OCI-LY1 (cell line): ENCODE results near the gene ZACN.

Source experiments
- H2AFZ ChIP-seq: fragments of 200-600 bp; sonication (generic), shearing (Covaris generic); 2 replicates; pipeline ENCODE4 v1.6.0; 2014; ENCODE audit warnings: antibody characterized with exemption, mild to moderate bottlenecking, low read length
- H3F3A ChIP-seq: fragments of 200-600 bp; sonication (generic), shearing (Covaris generic); 2 replicates; pipeline ENCODE4 v1.6.0; 2014; ENCODE audit warnings: mild to moderate bottlenecking, antibody characterized with exemption, low read length, moderate library complexity; ENCODE audit not compliant: insufficient read depth
- H3K27ac ChIP-seq: fragments of 200-600 bp; sonication (generic); 2 replicates; pipeline ENCODE4 v1.5.1; 2014; ENCODE audit warnings: low read length, mixed run types, mild to moderate bottlenecking, low read depth; ENCODE audit not compliant: poor library complexity, severe bottlenecking
- H3K27me3 ChIP-seq: fragments of 200-600 bp; sonication (generic); 2 replicates; pipeline ENCODE4 v1.6.0; 2014; ENCODE audit warnings: antibody characterized with exemption, mild to moderate bottlenecking, low read length, moderate library complexity; ENCODE audit not compliant: insufficient read depth
- H3K36me3 ChIP-seq: fragments of 200-600 bp; sonication (generic); 2 replicates; pipeline ENCODE4 v1.6.1; 2014; ENCODE audit warnings: mild to moderate bottlenecking, antibody characterized with exemption, low read length, moderate library complexity, mixed read lengths; ENCODE audit not compliant: insufficient read depth
- H3K4me1 ChIP-seq: fragments of 200-600 bp; sonication (generic); 2 replicates; pipeline ENCODE4 v1.5.1; 2014; ENCODE audit warnings: mild to moderate bottlenecking, low read length, moderate library complexity; ENCODE audit not compliant: insufficient read depth, severe bottlenecking
- H3K4me2 ChIP-seq: fragments of 200-600 bp; sonication (generic), shearing (Covaris generic); 2 replicates; pipeline ENCODE4 v1.6.1; 2014; ENCODE audit warnings: low read length
- H3K4me3 ChIP-seq: fragments of 200-600 bp; sonication (generic); 2 replicates; pipeline ENCODE4 v1.5.1; 2014; ENCODE audit warnings: low read length, low read depth, mild to moderate bottlenecking, mixed read lengths; ENCODE audit not compliant: poor library complexity, severe bottlenecking
- H3K79me2 ChIP-seq: fragments of 200-600 bp; shearing (Covaris generic); 2 replicates; pipeline ENCODE4 v1.6.1; 2016; ENCODE audit warnings: mixed run types, low read length, mixed read lengths; ENCODE audit not compliant: insufficient read depth
- H3K9ac ChIP-seq: fragments of 200-600 bp; sonication (generic), shearing (Covaris generic); 2 replicates; pipeline ENCODE4 v1.6.1; 2014; ENCODE audit warnings: mild to moderate bottlenecking, low read length, mixed read lengths
- H3K9me2 ChIP-seq: fragments of 200-600 bp; sonication (generic), shearing (Covaris generic); 2 replicates; pipeline ENCODE4 v1.6.1; 2014; ENCODE audit warnings: low read depth, mild to moderate bottlenecking, low read length, mixed read lengths
- H3K9me3 ChIP-seq: fragments of 200-600 bp; shearing (Covaris generic); 2 replicates; pipeline ENCODE4 v1.6.1; 2014; ENCODE audit warnings: low read length, mixed read lengths
- H4K20me1 ChIP-seq: fragments of 200-600 bp; sonication (generic), shearing (Covaris generic); 2 replicates; pipeline ENCODE4 v1.6.0; 2016; ENCODE audit warnings: mild to moderate bottlenecking, low read length; ENCODE audit not compliant: insufficient read depth
- CTCF ChIP-seq: fragments of 200-600 bp; sonication (generic), shearing (Covaris generic); IDR thresholded peaks from 2 replicates; pipeline ENCODE4 v1.5.1; 2017; ENCODE audit warnings: mild to moderate bottlenecking, antibody characterized with exemption, low read length, moderate library complexity, mixed read lengths
- EZH2 ChIP-seq: fragments of 200-600 bp; sonication (generic), shearing (Covaris generic); IDR thresholded peaks from 2 replicates; pipeline ENCODE4 v1.8.0; 2017; ENCODE audit warnings: borderline replicate concordance, mixed run types, mild to moderate bottlenecking, antibody characterized with exemption, low read length, moderate library complexity, mixed read lengths

ZACN gene

GRCh38 chr17:76088041-76088867 lies 9.3 kb downstream of the ZACN start:
- Histone ChIP-seq H3K4me2 (no peak overlapping the region), H3K36me3 (peaks cover 61% of the 10 kb centered on the region), H3K79me2 (no peaks in the 10 kb centered on the region)

GRCh38 chr17:76088868-76089576 lies 10.0 kb downstream of the ZACN start:
- H3K27me3 ChIP-seq, result no peaks in the 10 kb centered on the region
- no peaks in the 10 kb centered on the region for H3K9me3 ChIP-seq
- H3K4me1 ChIP-seq, result no peaks in the 10 kb centered on the region
- H3K27ac ChIP-seq, result no peak overlapping the region
- TF ChIP-seq EZH2, result no peak
- TF ChIP-seq CTCF, result no peak
- H4K20me1 ChIP-seq, result no peaks in the 10 kb centered on the region
- no peak overlapping the region for H3K4me2 ChIP-seq
- no peaks in the 10 kb centered on the region for H3F3A ChIP-seq
- no peaks in the 10 kb centered on the region for H3K9me2 ChIP-seq
- no peak overlapping the region for H3K9ac ChIP-seq
- H3K79me2 ChIP-seq, result no peaks in the 10 kb centered on the region
- H3K4me3 ChIP-seq, result no peak overlapping the region
- peaks cover 63% of the 10 kb centered on the region for H3K36me3 ChIP-seq
- no peak overlapping the region for H2AFZ ChIP-seq

More at GRCh38 chr17:76088041-76088867, 9.3 kb downstream of the ZACN start:
- no peaks in the 10 kb centered on the region for H3K9me3 ChIP-seq
- H3K9me2 ChIP-seq, result no peaks in the 10 kb centered on the region
- H3K9ac ChIP-seq, result no peak overlapping the region
- H3K27ac ChIP-seq, result no peak overlapping the region
- H4K20me1 ChIP-seq, result no peaks in the 10 kb centered on the region
- no peaks in the 10 kb centered on the region for H3K4me1 ChIP-seq
- H3K4me3 ChIP-seq, result no peak overlapping the region
- H2AFZ ChIP-seq, result no peak overlapping the region
- H3K27me3 ChIP-seq, result no peaks in the 10 kb centered on the region
- H3F3A ChIP-seq, result no peaks in the 10 kb centered on the region
- TF ChIP-seq EZH2 (no peak), CTCF (peak; percentile 24; the same call in 1 of the 2 replicates)

GRCh38 chr17:76089680-76090516 lies 10.9 kb downstream of the ZACN start:
- H4K20me1 ChIP-seq, result no peaks in the 10 kb centered on the region
- TF ChIP-seq CTCF, result no peak
- TF ChIP-seq EZH2, result no peak
- no peaks in the 10 kb centered on the region for H3K9me2 ChIP-seq
- no peak overlapping the region for H3K4me3 ChIP-seq
- no peak overlapping the region for H2AFZ ChIP-seq
- H3F3A ChIP-seq, result no peaks in the 10 kb centered on the region
- no peaks in the 10 kb centered on the region for H3K79me2 ChIP-seq
- peaks cover 59% of the 10 kb centered on the region for H3K36me3 ChIP-seq
- no peak overlapping the region for H3K9ac ChIP-seq
- H3K9me3 ChIP-seq, result no peaks in the 10 kb centered on the region
- no peak overlapping the region for H3K27ac ChIP-seq
- no peaks in the 10 kb centered on the region for H3K27me3 ChIP-seq
- H3K4me2 ChIP-seq, result no peak overlapping the region
- no peaks in the 10 kb centered on the region for H3K4me1 ChIP-seq
